GM18498 (cell line): Measurements from ENCODE around the gene COG1.

Experiments used
- ATAC-seq: cut with Tn5 transposase; IDR thresholded peaks from one replicate; pipeline ENCODE4 v1.9.1; 2021; ENCODE audit warnings: mild to moderate bottlenecking, moderate library complexity; ENCODE audit not compliant: unreplicated experiment

The COG1 gene

GRCh38 chr17:73170324-73170723, 22.5 kb upstream of the COG1 start:
- no peak for ATAC-seq

GRCh38 chr17:73172252-73172651, 20.6 kb upstream of the COG1 start:
- ATAC-seq = no peak

- no peak for ATAC-seq
Measured at GRCh38 chr17:73174126-73174525, 18.7 kb upstream of the COG1 start.

GRCh38 chr17:73175962-73176565, 16.8 kb upstream of the COG1 start:
- no peak for ATAC-seq

- ATAC-seq = no peak
Measured at GRCh38 chr17:73179387-73179786, 13.5 kb upstream of the COG1 start.

- ATAC-seq = no peak
Measured at GRCh38 chr17:73179878-73180277, 13.0 kb upstream of the COG1 start.

GRCh38 chr17:73182616-73183310, 10.1 kb upstream of the COG1 start:
- no peak for ATAC-seq

GRCh38 chr17:73184136-73184993, 8.5 kb upstream of the COG1 start:
- no peak for ATAC-seq

- no peak for ATAC-seq
Measured at GRCh38 chr17:73186283-73187050, 6.4 kb upstream of the COG1 start.

- ATAC-seq = no peak
Measured at GRCh38 chr17:73187203-73187769, 5.6 kb upstream of the COG1 start.

GRCh38 chr17:73188011-73188410, 4.8 kb upstream of the COG1 start:
- ATAC-seq = no peak

GRCh38 chr17:73189417-73190099, 3.3 kb upstream of the COG1 start:
- no peak for ATAC-seq

- peak; percentile 33 for ATAC-seq
Measured at GRCh38 chr17:73191443-73192205, 1.2 kb upstream of the COG1 start.

GRCh38 chr17:73192206-73192893, 505 bp upstream of the COG1 start:
- peak; percentile 71 for ATAC-seq

GRCh38 chr17:73194514-73195222, 1.8 kb downstream of the COG1 start:
- ATAC-seq = no peak

GRCh38 chr17:73196500-73196899, 3.6 kb downstream of the COG1 start:
- ATAC-seq = no peak

GRCh38 chr17:73197161-73197560, 4.3 kb downstream of the COG1 start:
- ATAC-seq = no peak

- ATAC-seq = no peak
Measured at GRCh38 chr17:73198201-73198929, 5.5 kb downstream of the COG1 start.
